GM18507 (cell line): ENCODE results near the gene SLC39A3.

ENCODE experiments used
- DNase-seq: peaks from one replicate; pipeline ENCODE4 v3.0.0; 2011; ENCODE audit warnings: low read depth; ENCODE audit not compliant: insufficient read length; ENCODE audit errors: extremely low spot score
- FAIRE-seq: peaks from 2 replicates; lab custom pipeline; 2011; peaks lifted over from hg19 to GRCh38; lab: Jason Lieb, UNC

SLC39A3 gene

GRCh38 chr19:2755448-2755705 is 15.6 kb upstream of the SLC39A3 start:
- DNase-seq (no peak), FAIRE-seq (no peak)

GRCh38 chr19:2754659-2755447 is 15.0 kb upstream of the SLC39A3 start:
- no peak for FAIRE-seq

GRCh38 chr19:2751438-2751830 is 11.6 kb upstream of the SLC39A3 start:
- DNase-seq (no peak), FAIRE-seq (no peak)

More at GRCh38 chr19:2754659-2755447, 15.0 kb upstream of the SLC39A3 start:
- DNase-seq = no peak

- no peak for FAIRE-seq
- DNase-seq = no peak
Observed at GRCh38 chr19:2750808-2751437, 11.1 kb upstream of the SLC39A3 start.

GRCh38 chr19:2747349-2747748 is 7.5 kb upstream of the SLC39A3 start:
- no peak for FAIRE-seq
- DNase-seq = no peak

- DNase-seq = no peak
- no peak for FAIRE-seq
Observed at GRCh38 chr19:2744113-2744512, 4.3 kb upstream of the SLC39A3 start.

GRCh38 chr19:2743099-2743498 is 3.3 kb upstream of the SLC39A3 start:
- DNase-seq = no peak
- FAIRE-seq = no peak

- FAIRE-seq (no peak), DNase-seq (no peak)
Observed at GRCh38 chr19:2740314-2740656, 468 bp upstream of the SLC39A3 start.

GRCh38 chr19:2736550-2737190 is 3.1 kb downstream of the SLC39A3 start:
- FAIRE-seq = no peak
- no peak for DNase-seq

- FAIRE-seq = no peak
- no peak for DNase-seq
Observed at GRCh38 chr19:2735374-2735773, 4.4 kb downstream of the SLC39A3 start.

GRCh38 chr19:2734589-2735288 is 5.1 kb downstream of the SLC39A3 start:
- no peak for FAIRE-seq
- DNase-seq = no peak

- FAIRE-seq = no peak
Observed at GRCh38 chr19:2733930-2734588, 5.8 kb downstream of the SLC39A3 start.

GRCh38 chr19:2732883-2733282 is 6.9 kb downstream of the SLC39A3 start:
- FAIRE-seq (no peak), DNase-seq (no peak)

More at GRCh38 chr19:2733930-2734588, 5.8 kb downstream of the SLC39A3 start:
- no peak for DNase-seq

GRCh38 chr19:2732157-2732725 is 7.6 kb downstream of the SLC39A3 start:
- no peak for DNase-seq
- no peak for FAIRE-seq

GRCh38 chr19:2731181-2731995 is 8.4 kb downstream of the SLC39A3 start:
- no peak for DNase-seq
- no peak for FAIRE-seq

GRCh38 chr19:2729943-2730818 is 9.6 kb downstream of the SLC39A3 start:
- FAIRE-seq (no peak), DNase-seq (no peak)

- FAIRE-seq = no peak
- DNase-seq = no peak
Observed at GRCh38 chr19:2728783-2729387, 10.9 kb downstream of the SLC39A3 start.

GRCh38 chr19:2727640-2727944 is 12.2 kb downstream of the SLC39A3 start:
- no peak for DNase-seq
- no peak for FAIRE-seq
